Activated CD4-positive, alpha-beta T cell treated with anti-CD3 and anti-CD28 coated beads for 36 hours (primary cell): ENCODE measurements around the gene MAJIN. TPM values are rescaled to one million over a fixed set of nuclear protein-coding genes. Genes with fewer than 3 reads are reported as not detected.

Experiments used
- ATAC-seq: fragments of 200-7000 bp; cut with Tn5 transposase; one replicate; pipeline ENCODE4 v1.10.0; 2021; ENCODE audit warnings: mild to moderate bottlenecking, moderate library complexity
- CTCF ChIA-PET: fragments of 350-600 bp; sonication (Branson Sonifier 250); formaldehyde crosslinking; loops from one replicate; lab custom pipeline; 2021; ENCODE audit warnings: antibody characterized with exemption; lab: Charles Lee
- POLR2A ChIA-PET: fragments of 350-600 bp; sonication (Branson Sonifier 250); formaldehyde crosslinking; loops from one replicate; lab custom pipeline; 2021; ENCODE audit warnings: antibody characterized with exemption, inconsistent platforms; lab: Charles Lee
- DNase-seq: peaks from one replicate; pipeline ENCODE4 v3.0.0-alpha.2; 2020
- H3K27ac Mint-ChIP-seq: one replicate; pipeline ENCODE4 v1.8.0; 2021; ENCODE audit warnings: mixed read lengths
- H3K27me3 Mint-ChIP-seq: one replicate; pipeline ENCODE4 v1.8.0; 2021; ENCODE audit warnings: mixed read lengths
- H3K36me3 Mint-ChIP-seq: one replicate; pipeline ENCODE4 v1.8.0; 2021; ENCODE audit warnings: low read depth, mixed read lengths
- H3K4me1 Mint-ChIP-seq: one replicate; pipeline ENCODE4 v1.8.0; 2021; ENCODE audit warnings: mixed read lengths
- H3K4me3 Mint-ChIP-seq: one replicate; pipeline ENCODE4 v1.8.0; 2021; ENCODE audit warnings: mild to moderate bottlenecking, moderate library complexity, mixed read lengths
- H3K9me3 Mint-ChIP-seq: one replicate; pipeline ENCODE4 v1.8.0; 2021; ENCODE audit warnings: low read depth, mixed read lengths
- intact Hi-C, 2 experiments: fragments of 100-400 bp; cut with DNase I in 1 of 2; cut with micrococcal nuclease in 1 of 2; formaldehyde crosslinking; loops; one replicate each; pipeline versions ENCODE4 v1.14.2 to v1.15.1; 2022 to 2024; cut with DNase I, micrococcal nuclease
- total RNA-seq, 2 experiments: library from RNA; stranded (reverse); gene quantifications; one replicate each; pipeline ENCODE4 v1.2.3, GENCODE V29; 2021

MAJIN gene
- total RNA-seq, 2 experiments from 2014 or later, result 1.2 to 1.6 TPM

DNA sequence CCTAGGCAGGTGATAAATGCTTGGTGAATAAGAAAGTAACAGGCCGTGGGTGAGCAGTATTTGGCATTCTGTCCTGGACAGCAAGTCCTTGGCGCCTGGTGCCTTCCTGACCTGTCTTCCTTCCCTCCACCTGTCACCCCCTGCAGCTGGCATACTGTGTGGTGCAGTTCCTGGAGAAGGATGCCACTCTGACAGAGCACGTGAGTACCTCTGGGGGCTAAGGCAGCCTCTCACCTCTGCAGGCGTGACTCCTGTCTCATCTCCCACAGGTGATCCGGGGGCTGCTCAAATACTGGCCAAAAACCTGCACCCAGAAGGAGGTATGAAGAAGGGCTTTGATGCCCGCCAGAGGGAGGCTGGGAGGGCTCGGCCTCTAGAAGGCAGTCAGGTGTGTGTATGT is 40.6 kb downstream of the MAJIN start:
- H3K4me3 Mint-ChIP-seq, result no peak overlapping the region
- POLR2A ChIA-PET, result no interaction called here

DNA sequence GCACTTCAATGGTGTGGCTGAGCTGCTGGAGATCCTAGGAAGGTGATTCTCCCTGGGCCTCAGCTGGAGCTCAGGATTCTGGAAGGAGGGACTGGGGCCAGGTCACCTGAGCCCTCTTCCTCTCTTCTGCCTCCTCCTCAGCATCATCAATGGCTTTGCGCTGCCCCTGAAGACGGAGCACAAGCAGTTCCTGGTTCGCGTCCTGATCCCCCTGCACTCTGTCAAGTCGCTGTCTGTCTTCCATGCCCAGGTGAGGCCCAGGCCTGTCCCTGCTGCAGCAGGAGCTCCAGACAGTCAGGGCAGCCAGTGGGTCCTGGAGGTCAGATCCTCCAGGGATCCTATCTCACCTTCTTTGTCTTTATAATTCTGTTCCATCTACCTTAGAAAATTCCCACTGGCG is 41.6 kb downstream of the MAJIN start:
- peaks cover 12% of the 10 kb centered on the region for H3K36me3 Mint-ChIP-seq
- POLR2A ChIA-PET, result no interaction called here

More for the DNA sequence above, 40.6 kb downstream of the MAJIN start:
- CTCF ChIA-PET, result interaction anchor here (0.6 kb wide), 1 partner anchor 82 kb away, joined by 3 read pairs; no protein-coding TSS in a partner anchor
- Mint-ChIP-seq H3K36me3 (peaks cover 12% of the 10 kb centered on the region), H3K9me3 (no peaks in the 10 kb centered on the region), H3K27me3 (no peaks in the 10 kb centered on the region), H3K27ac (no peak overlapping the region), H3K4me1 (no peaks in the 10 kb centered on the region)
- intact Hi-C loops, result no loop called here
- DNase-seq, result no peak
- no peak for ATAC-seq

DNA sequence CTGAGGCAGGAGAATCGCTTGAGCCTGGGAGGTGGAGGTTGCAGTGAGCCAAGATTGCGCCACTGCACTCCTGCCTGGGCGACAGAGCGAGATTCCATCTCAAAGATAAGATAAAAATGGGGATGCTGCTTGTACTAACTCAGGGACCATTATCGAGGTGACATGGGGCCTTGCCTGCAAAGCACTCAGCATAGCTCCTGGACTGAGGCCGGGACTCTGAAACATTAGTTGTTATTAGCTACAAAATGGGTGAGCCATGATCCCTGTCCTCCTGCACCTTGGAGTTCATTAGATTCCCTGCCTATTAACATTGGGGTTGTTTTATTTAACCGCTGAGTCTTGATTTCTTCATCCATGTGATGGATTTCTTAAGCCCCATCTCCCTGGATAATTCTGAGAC is 42.3 kb downstream of the MAJIN start:
- H3K27me3 Mint-ChIP-seq, result no peaks in the 10 kb centered on the region
- H3K27ac Mint-ChIP-seq, result no peak overlapping the region
- ATAC-seq, result no peak
- H3K4me3 Mint-ChIP-seq, result no peak overlapping the region
- no peaks in the 10 kb centered on the region for H3K9me3 Mint-ChIP-seq
- H3K36me3 Mint-ChIP-seq, result peaks cover 12% of the 10 kb centered on the region
- H3K4me1 Mint-ChIP-seq, result no peaks in the 10 kb centered on the region
- intact Hi-C loops, result no loop called here
- ChIA-PET CTCF (interaction anchor here (0.6 kb wide), 1 partner anchor 40 kb away, joined by 5 read pairs; no protein-coding TSS in a partner anchor), POLR2A (no interaction called here)
- DNase-seq, result no peak

More for the DNA sequence above, 41.6 kb downstream of the MAJIN start:
- no peak for DNase-seq
- CTCF ChIA-PET, result interaction anchor here (0.6 kb wide), 1 partner anchor 83 kb away, joined by 3 read pairs; no protein-coding TSS in a partner anchor
- Mint-ChIP-seq H3K4me1 (no peaks in the 10 kb centered on the region), H3K27me3 (no peaks in the 10 kb centered on the region), H3K4me3 (no peak overlapping the region), H3K9me3 (no peaks in the 10 kb centered on the region), H3K27ac (no peak overlapping the region)
- no peak for ATAC-seq
- intact Hi-C loops, result no loop called here

DNA sequence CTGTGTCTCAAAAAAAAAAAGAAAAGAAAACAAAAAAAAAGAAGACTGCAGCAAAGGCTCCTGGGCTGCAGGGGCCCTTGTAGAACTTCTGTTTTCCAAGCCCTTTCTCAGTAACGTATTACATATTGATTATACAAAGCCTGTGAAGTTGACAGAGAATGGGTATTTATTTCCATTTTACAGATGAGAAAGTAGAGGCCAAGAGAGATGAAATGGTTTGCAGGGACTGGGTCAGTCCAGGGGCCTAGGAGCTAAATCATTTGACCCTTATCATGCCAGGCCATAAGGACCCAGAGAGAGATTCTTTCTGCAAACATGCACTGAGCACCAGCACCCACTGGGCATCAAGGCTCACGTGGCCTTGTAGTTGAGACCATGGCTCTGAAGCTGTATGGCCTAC is 43.0 kb downstream of the MAJIN start:
- no peaks in the 10 kb centered on the region for H3K27me3 Mint-ChIP-seq
- no peak overlapping the region for H3K4me3 Mint-ChIP-seq
- no peak for DNase-seq
- peaks cover 5% of the 10 kb centered on the region for H3K4me1 Mint-ChIP-seq
- CTCF ChIA-PET, result interaction anchor here (0.7 kb wide), 1 partner anchor 85 kb away, joined by 3 read pairs; the partner anchor contains the start of gene ARL2
- POLR2A ChIA-PET, result no interaction called here
- peaks cover 12% of the 10 kb centered on the region for H3K36me3 Mint-ChIP-seq
- no peaks in the 10 kb centered on the region for H3K9me3 Mint-ChIP-seq
- H3K27ac Mint-ChIP-seq, result no peak overlapping the region
- no peak for ATAC-seq
- intact Hi-C loops, result no loop called here

DNA sequence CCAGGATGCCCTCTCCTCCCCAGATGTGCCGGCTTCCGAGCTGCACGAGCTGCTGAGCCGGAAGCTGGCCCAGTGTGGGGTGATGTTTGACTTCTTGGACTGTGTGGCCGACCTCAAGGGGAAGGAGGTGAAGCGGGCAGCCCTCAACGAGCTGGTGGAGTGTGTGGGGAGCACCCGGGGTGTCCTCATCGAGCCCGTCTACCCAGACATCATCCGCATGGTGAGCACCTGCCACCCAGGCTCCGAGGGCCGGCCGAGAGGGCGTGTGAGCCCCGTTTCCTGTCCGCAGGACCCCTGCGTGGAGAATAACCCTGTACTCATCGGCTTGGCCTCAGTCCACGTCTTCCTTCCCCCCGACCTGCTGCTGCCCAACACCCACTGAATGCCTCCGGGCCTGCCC is 45.2 kb downstream of the MAJIN start:
- intact Hi-C loops, result no loop called here
- H3K4me1 Mint-ChIP-seq, result peaks cover 9% of the 10 kb centered on the region
- no peaks in the 10 kb centered on the region for H3K27me3 Mint-ChIP-seq
- ChIA-PET CTCF (interaction anchor here (0.6 kb wide), 1 partner anchor 39 kb away, joined by 3 read pairs; no protein-coding TSS in a partner anchor), POLR2A (no interaction called here)
- H3K27ac Mint-ChIP-seq, result no peak overlapping the region
- no peak for ATAC-seq
- no peaks in the 10 kb centered on the region for H3K9me3 Mint-ChIP-seq
- no peak for DNase-seq
- peaks cover 8% of the 10 kb centered on the region for H3K36me3 Mint-ChIP-seq
- H3K4me3 Mint-ChIP-seq, result no peak overlapping the region

DNA sequence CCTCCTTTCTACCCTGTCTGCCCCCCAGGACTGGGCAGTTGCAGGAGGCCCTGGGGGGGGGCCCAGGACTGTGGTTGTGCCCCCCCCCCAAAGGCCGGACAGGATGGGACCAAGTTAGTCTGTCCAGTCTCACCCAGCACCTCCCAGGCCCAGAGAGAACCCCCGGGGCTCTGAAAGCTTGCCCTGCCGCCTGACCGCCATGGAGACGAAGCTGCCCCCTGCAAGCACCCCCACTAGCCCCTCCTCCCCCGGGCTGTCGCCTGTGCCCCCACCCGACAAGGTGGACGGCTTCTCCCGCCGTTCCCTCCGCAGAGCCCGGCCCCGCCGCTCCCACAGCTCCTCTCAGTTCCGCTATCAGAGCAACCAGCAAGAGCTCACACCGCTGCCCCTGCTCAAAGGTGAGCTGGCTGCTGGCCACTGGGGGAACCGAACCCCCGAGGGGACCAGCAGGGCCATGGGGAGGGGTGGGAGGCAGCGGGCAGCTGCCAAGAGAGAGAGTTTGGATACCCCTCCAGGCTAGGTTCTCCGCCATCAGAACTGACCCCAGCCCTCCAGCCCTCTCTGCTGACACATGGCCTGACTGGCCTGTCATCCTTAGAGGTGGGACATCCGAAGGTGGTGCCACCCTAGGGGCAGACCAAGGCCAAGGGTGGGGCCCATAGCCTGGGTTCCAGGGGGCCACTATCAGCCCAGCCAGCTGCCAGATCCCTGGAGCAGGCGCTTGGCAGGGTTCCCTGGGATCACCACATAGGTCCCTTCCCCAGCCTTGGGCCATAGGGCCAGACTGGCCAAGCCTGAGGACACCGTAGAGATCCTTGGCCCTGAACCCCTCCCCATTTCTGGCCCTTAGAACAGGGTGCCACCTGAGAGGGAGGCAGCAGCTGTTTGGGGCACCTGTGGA is 46.1 kb downstream of the MAJIN start:
- POLR2A ChIA-PET, result no interaction called here
- Mint-ChIP-seq H3K27ac (no peak overlapping the region), H3K27me3 (no peaks in the 10 kb centered on the region), H3K36me3 (peaks cover 6% of the 10 kb centered on the region), H3K9me3 (no peaks in the 10 kb centered on the region), H3K4me1 (peaks cover 9% of the 10 kb centered on the region), H3K4me3 (peak overlapping the region; percentile 81)
- intact Hi-C loops, result loop anchor here in 1 of 2 experiments (2.0 kb wide), 1 partner anchor 47 kb away; the partner anchor contains the start of gene EHD1
- no peak for DNase-seq
- CTCF ChIA-PET, result interaction anchor here (0.6 kb wide), 1 partner anchor 142 kb away, joined by 3 read pairs; no protein-coding TSS in a partner anchor
- no peak for ATAC-seq

DNA sequence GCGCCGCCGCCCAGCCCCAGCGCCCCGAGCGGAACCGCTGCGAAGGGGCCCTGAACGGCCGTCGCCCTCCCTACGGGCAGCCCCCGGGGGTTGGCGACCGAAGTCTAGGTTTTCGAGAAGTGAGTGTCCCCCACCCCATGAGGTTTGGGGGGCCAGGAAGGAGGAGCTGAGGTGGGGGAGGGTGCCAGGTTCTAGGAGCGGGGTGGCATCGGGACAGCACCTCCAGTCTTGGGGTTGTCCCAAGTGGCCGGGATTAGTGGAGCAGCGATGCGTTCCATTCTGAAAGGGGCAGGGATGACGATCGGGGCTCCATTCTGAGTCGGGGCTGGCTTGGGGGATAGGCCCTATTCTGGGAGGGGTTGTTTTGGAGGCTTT is 47.0 kb downstream of the MAJIN start:
- Mint-ChIP-seq H3K36me3 (peaks cover 2% of the 10 kb centered on the region), H3K27me3 (no peaks in the 10 kb centered on the region), H3K9me3 (no peaks in the 10 kb centered on the region), H3K4me3 (peak overlapping the region; percentile 81), H3K27ac (peak overlapping the region; percentile 29), H3K4me1 (peaks cover 9% of the 10 kb centered on the region)
- ATAC-seq (no peak), DNase-seq (peak; percentile 46)
- intact Hi-C loops, result loop anchor here (1.0 to 2.0 kb wide), 12 partner anchors 45 to 690 kb away; partner anchors contain the start of genes EHD1 (in 2 of the 2), SNX15 (in 2 of the 2), CAPN1 (in 1 of the 2) and CDCA5 (in 1 of the 2)
- CTCF ChIA-PET, result interaction anchor here (0.6 to 1.1 kb wide), 2 partner anchors 91 to 122 kb away, joined by 3 read pairs; partner anchors contain the start of gene MAP4K2
- POLR2A ChIA-PET, result no interaction called here

DNA sequence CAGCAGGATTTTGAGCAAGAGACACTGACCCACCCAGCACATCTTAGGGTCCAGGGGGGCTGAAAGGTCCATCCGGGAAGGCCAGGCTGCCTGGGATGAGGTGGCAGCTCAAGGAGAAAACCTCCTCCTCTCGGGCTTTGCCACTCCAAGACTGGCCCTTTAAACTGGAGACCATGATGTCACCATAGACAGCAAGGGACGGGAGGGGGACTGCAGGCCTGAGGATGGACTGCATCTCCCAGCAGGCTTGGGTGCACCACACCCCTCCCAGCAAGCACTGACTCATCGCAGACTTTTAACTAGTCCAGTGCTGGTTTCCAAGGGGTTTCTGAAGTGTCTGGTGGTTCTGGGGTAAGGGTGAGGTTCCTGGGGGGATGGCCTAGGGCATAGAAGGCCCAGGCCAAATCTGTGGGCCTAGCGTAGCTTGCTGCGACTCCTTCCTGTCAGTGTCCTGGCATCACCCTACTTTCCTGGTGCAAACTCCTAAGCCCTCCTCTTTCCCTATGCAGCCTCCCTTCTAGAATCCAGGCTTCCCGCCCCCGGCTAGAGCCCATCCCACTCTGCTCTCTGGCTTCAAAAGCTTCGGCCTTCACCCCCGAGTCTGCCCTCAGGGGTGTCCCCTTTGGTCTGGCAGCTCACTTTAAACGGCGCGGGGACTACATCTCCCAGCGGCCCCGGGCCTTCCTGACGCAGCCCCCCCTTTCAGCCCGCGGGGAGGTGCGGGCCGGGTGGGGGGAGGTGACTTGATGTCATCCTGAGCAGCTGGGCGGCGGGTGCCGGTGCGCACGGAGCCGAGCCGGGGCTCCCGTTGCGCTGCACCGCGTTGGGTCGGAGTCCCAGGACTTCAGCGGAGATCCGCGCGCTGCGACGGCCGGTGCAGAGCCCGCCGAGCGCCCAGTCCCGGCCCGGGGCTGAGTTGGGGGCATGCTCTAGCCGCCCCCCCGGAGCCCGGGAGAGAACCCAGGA is 47.7 kb downstream of the MAJIN start, which contains the start of gene PPP2R5B:
PPP2R5B (plus strand) TSS at position 746 of the 966 bp plus-strand sequence. CDS start 1,046 bp downstream, outside the sequence.
- Mint-ChIP-seq H3K4me1 (peaks cover 9% of the 10 kb centered on the region), H3K4me3 (peak within 1 kb of the TSS; percentile 81), H3K27me3 (no peaks in the 10 kb centered on the region), H3K36me3 (no peaks in the 10 kb centered on the region), H3K27ac (peak within 1 kb of the TSS; percentile 98), H3K9me3 (no peaks in the 10 kb centered on the region)
- intact Hi-C loops, result loop anchor here (1.0 to 2.0 kb wide), 12 partner anchors 45 to 691 kb away; partner anchors contain the start of genes EHD1 (in 2 of the 2), SNX15 (in 2 of the 2), CAPN1 (in 1 of the 2) and CDCA5 (in 1 of the 2)
- ATAC-seq (peak; percentile 95), DNase-seq (peak; percentile 95)
- ChIA-PET POLR2A (interaction anchor here (0.8 kb wide), 1 partner anchor 113 kb away, joined by 3 read pairs; no protein-coding TSS in a partner anchor), CTCF (interaction anchor here (0.5 to 1.1 kb wide), 3 partner anchors 92 to 121 kb away, joined by 3 read pairs; partner anchors contain the start of gene MAP4K2)

DNA sequence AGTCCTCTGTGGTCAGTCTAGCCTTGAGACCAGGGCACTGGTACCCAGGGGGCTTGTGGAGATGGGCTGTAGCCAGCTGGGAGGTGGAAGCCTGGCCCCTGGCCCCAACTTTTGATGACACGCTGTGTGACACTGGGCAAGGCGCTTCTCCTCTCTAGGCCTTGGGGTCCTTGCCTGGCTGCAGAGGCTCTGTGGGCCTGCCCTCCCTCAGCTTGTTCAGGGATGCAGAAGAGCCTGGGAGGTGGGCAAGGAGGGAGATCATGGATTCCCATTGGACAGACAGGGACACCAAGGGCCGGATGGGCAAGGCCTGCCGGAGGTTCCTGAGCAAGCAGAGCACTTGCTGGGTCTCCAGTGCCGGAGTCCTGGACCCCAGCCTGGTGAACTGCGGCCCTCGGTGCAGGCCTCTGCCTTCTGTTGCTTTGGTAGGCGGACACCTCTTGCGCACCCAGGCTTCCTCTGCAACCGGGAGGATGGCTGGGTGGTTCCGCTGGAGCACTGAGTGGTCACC is 48.7 kb downstream of the MAJIN start:
- Mint-ChIP-seq H3K4me3 (no peak overlapping the region), H3K4me1 (peaks cover 9% of the 10 kb centered on the region), H3K27ac (no peak overlapping the region), H3K27me3 (no peaks in the 10 kb centered on the region), H3K9me3 (no peaks in the 10 kb centered on the region), H3K36me3 (no peaks in the 10 kb centered on the region)
- ChIA-PET POLR2A (no interaction called here), CTCF (no interaction called here)
- intact Hi-C loops, result no loop called here
- ATAC-seq (no peak), DNase-seq (no peak)

DNA sequence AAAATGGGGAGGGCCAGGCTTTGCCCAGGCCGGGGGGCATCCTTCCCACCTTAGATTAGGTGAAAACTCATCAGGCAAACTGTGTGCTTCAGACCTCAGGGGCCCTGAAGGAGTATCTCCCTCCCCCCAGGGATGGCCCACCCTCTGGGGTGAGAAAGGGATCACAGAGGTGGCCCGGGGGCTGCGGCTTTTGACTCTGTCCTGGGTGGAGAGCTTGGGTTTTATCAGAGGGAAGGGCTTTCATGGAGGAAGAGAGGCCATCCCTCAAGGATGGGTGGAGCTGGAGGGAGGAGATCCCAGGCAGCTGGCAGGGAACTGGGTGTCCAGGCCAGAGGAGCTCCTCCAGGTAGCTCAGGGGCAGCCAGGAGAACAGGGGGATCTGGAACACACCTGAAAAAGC is 50.5 kb downstream of the MAJIN start:
- no peak for DNase-seq
- Mint-ChIP-seq H3K27me3 (no peaks in the 10 kb centered on the region), H3K36me3 (no peaks in the 10 kb centered on the region), H3K4me3 (no peak overlapping the region), H3K27ac (no peak overlapping the region), H3K4me1 (peaks cover 19% of the 10 kb centered on the region), H3K9me3 (no peaks in the 10 kb centered on the region)
- no peak for ATAC-seq
- intact Hi-C loops, result no loop called here
- ChIA-PET CTCF (no interaction called here), POLR2A (interaction anchor here (0.6 kb wide), 1 partner anchor 243 kb away, joined by 4 read pairs; no protein-coding TSS in a partner anchor)
